ENCODE measurements around the gene TRMT6. TPM values are rescaled to one million over a fixed set of nuclear protein-coding genes. Genes with fewer than 3 reads are reported as not detected.

Gene TRMT6
- total and polyA plus RNA-seq, 9 of the 15 experiments (the other 6 are each of a cell fraction or from before 2014, with no cell fraction given), result 10.6 to 21.3 (median 15.6) TPM

DNA sequence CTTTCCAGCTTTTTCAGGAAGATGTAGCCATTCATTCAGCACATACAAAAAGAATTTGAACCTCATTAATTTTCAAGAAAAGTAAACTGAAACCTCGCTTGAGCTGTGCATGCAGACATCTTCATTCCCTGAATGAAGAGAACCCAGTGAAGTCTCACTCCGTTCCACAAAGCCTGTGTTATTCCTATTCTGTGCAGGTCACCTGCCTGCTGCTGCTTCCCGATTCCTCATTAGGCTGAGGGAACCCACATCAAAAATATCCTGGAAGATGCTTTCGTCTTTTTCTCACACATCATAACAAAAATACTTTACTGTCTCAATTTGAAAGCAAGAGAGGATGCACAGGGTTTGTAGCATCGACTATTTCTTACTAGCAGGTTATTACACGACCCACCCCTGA lies 40.1 kb downstream of the TRMT6 start:
- Histone ChIP-seq H3K27ac (ENCODE audit: extremely low read depth, low read depth, low read length) (no peak overlapping the region), H3K4me3 (no peak overlapping the region), H3K4me1 (replicated peaks in 1 of 2; ENCODE audit: control insufficient read depth in 2 of 2, insufficient read depth in 2 of 2, low read length in 2 of 2) (peaks cover 0 to 8% of the 10 kb centered on the region in 2 experiments; a peak in 2 of 5 replicates), H3K9ac (ENCODE audit: insufficient read depth in 1 of 2, low read depth in 2 of 2, low read length in 2 of 2) (no peak overlapping the region), H3K27me3 (ENCODE audit: control insufficient read depth in 2 of 2, insufficient read depth in 2 of 2, low read length in 2 of 2) (peaks cover 0 to 2% of the 10 kb centered on the region in 2 experiments; a peak in 2 of 5 replicates), H3K79me2 (ENCODE audit: control insufficient read depth, insufficient read depth, low read length) (no peaks in the 10 kb centered on the region), H2AFZ (ENCODE audit: low read depth, low read length) (no peak overlapping the region), H3K9me1 (ENCODE audit: control insufficient read depth, insufficient read depth, low read length) (no peaks in the 10 kb centered on the region), H4K20me1 (replicated peaks; ENCODE audit: control insufficient read depth, insufficient read depth, low read length) (0 out of 2 replicates have a peak, but pooled peaks cover 3% of the 10 kb centered on the region), H3K4me2 (ENCODE audit: insufficient read depth, low read length) (no peak overlapping the region), H3K36me3 (ENCODE audit: control insufficient read depth, insufficient read depth, low read length) (no peaks in the 10 kb centered on the region), H3K9me3 (replicated peaks; ENCODE audit: control insufficient read depth, insufficient read depth, low read depth, low read length) (no peaks in the 10 kb centered on the region)
- POLR2A ChIA-PET, result no interaction called here
- TF ChIP-seq, protein P1, sequence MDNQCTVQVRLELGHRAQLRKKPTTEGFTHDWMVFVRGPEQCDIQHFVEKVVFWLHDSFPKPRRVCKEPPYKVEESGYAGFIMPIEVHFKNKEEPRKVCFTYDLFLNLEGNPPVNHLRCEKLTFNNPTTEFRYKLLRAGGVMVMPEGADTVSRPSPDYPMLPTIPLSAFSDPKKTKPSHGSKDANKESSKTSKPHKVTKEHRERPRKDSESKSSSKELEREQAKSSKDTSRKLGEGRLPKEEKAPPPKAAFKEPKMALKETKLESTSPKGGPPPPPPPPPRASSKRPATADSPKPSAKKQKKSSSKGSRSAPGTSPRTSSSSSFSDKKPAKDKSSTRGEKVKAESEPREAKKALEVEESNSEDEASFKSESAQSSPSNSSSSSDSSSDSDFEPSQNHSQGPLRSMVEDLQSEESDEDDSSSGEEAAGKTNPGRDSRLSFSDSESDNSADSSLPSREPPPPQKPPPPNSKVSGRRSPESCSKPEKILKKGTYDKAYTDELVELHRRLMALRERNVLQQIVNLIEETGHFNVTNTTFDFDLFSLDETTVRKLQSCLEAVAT (IDR thresholded peaks at IDR 0.05), result no peak
- TF ChIP-seq CEBPB (tag; IDR thresholded peaks at IDR 0.05) (no peak), RBFOX2 (IDR thresholded peaks at IDR 0.05; ENCODE audit: low read depth, low read length) (no peak), NCOA4 (IDR thresholded peaks at IDR 0.05; ENCODE audit: partially characterized antibody) (no peak), PHTF2 (CRISPR knock-in tag; IDR thresholded peaks at IDR 0.05) (no peak), CBX1 (IDR thresholded peaks at IDR 0.05; ENCODE audit: low read depth) (no peak), RHOXF2B (CRISPR knock-in tag; conservative IDR thresholded peaks at IDR 0.05) (no peak), PYGO2 (tag; IDR thresholded peaks at IDR 0.05) (no peak), BRF1 (IDR thresholded peaks at IDR 0.05; ENCODE audit: borderline replicate concordance, extremely low read depth, insufficient read length) (no peak), SRSF1 (IDR thresholded peaks at IDR 0.05; ENCODE audit: low read depth, low read length) (no peak), ZNF184 (CRISPR knock-in tag; IDR thresholded peaks at IDR 0.05) (no peak), CHD1 (IDR thresholded peaks at IDR 0.05; ENCODE audit: low read length) (no peak), CHCHD3 (CRISPR knock-in tag; IDR thresholded peaks at IDR 0.05) (no peak)
- WGBS (ENCODE audit: insufficient coverage, low coverage, missing lambda C conversion rate), result 0% methylated on average over 6 of the region's 6 CpGs
- in situ Hi-C loops (cut with MboI) (no loop called here), intact Hi-C loops (cut with micrococcal nuclease) (no loop called here)
- no peak for FAIRE-seq
- ATAC-seq, result no peak
- no peak for DNase-seq (ENCODE audit: extremely low read depth in 1 of 4, low spot score in 3 of 4)
- no TSS peak for BruUV-seq (replicated peaks)
- CTCF ChIA-PET (ENCODE audit: low intra/inter-chr PET ratio), result no interaction called here
